Panc1 (cell line): ENCODE results near the gene ZNF566. TPM values are rescaled to one million over a fixed set of nuclear protein-coding genes. Genes with fewer than 3 reads are reported as not detected.
A peak's percentile ranks its signal among the peaks of the same experiment; 100 is the strongest.
"Not testable (repeated sequence)": the region's sequence is repeated elsewhere in the genome, so short reads cannot be mapped to it uniquely, and the experiment has no call there.

ENCODE experiments used
- ATAC-seq: fragments of 200-7000 bp; cut with Tn5 transposase; 2 replicates; pipeline ENCODE4 v1.9.1; 2020; ENCODE audit warnings: mild to moderate bottlenecking, moderate library complexity
- BruUV-seq: library from RNA; stranded (reverse); fragments of 400-500 nt; replicated peaks from 2 replicates; lab custom pipeline; 2021; lab: Mats Ljungman, UMichigan
- CTCF ChIA-PET: fragments of 300-600 bp; sonication (Branson Sonifier 250); formaldehyde crosslinking; loops from one replicate; lab custom pipeline; 2022; ENCODE audit warnings: antibody characterized with exemption; lab: Charles Lee
- POLR2A ChIA-PET: fragments of 300-600 bp; sonication (Branson Sonifier 250); formaldehyde crosslinking; loops from one replicate; lab custom pipeline; 2022; ENCODE audit warnings: antibody characterized with exemption; lab: Charles Lee
- DNase-seq: peaks from one replicate; pipeline ENCODE4 v3.0.0-alpha.2; 2010; ENCODE audit warnings: low read depth, low spot score
- H3K27ac ChIP-seq: 2 replicates; pipeline ENCODE4 v1.5.1; 2011; ENCODE audit warnings: mild to moderate bottlenecking, low read length, inconsistent platforms
- H3K27me3 ChIP-seq: fragments of 200-500 bp; sonication (Bioruptor generic); 2 replicates; pipeline ENCODE4 v1.6.0; 2014; ENCODE audit warnings: low read length, inconsistent platforms; ENCODE audit not compliant: control insufficient read depth, insufficient read depth
- H3K36me3 ChIP-seq: fragments of 200-500 bp; sonication (Bioruptor generic); 2 replicates; pipeline ENCODE4 v1.5.1; 2014; ENCODE audit warnings: inconsistent platforms, mild to moderate bottlenecking, low read length, moderate library complexity; ENCODE audit not compliant: control insufficient read depth, insufficient read depth
- H3K4me1 ChIP-seq: 2 replicates; pipeline ENCODE4 v1.5.1; 2011; ENCODE audit warnings: inconsistent platforms, mild to moderate bottlenecking, low read length, moderate library complexity; ENCODE audit not compliant: control insufficient read depth, insufficient read depth
- H3K4me3 ChIP-seq, 2 experiments: 2 replicates each; pipeline ENCODE4 v1.5.1; 2011 to 2012; ENCODE audit warnings: low read depth in 2 of 2, low read length in 2 of 2, mild to moderate bottlenecking in 2 of 2, inconsistent platforms in 1 of 2, moderate library complexity in 1 of 2
- H3K9me3 ChIP-seq: fragments of 200-500 bp; sonication (Bioruptor generic); 2 replicates; pipeline ENCODE4 v1.5.1; 2014; ENCODE audit warnings: low read depth, mild to moderate bottlenecking, inconsistent platforms, low read length, moderate library complexity; ENCODE audit not compliant: control insufficient read depth, insufficient read depth
- POLR2AphosphoS5 ChIP-seq: IDR thresholded peaks from 2 replicates; pipeline ENCODE4 v1.6.1; 2012; ENCODE audit warnings: mild to moderate bottlenecking, low read depth, low read length, moderate library complexity
- REST ChIP-seq, 2 experiments: IDR thresholded peaks; 2 replicates each; pipeline ENCODE4 v1.6.1; 2011 to 2012; ENCODE audit warnings: low read depth in 2 of 2, control low read depth in 1 of 2, low read length in 1 of 2, mild to moderate bottlenecking in 1 of 2, moderate library complexity in 1 of 2; ENCODE audit not compliant: insufficient read depth in 1 of 2
- SIN3A ChIP-seq: IDR thresholded peaks from 2 replicates; pipeline ENCODE4 v1.6.1; 2012; ENCODE audit warnings: low read depth, mild to moderate bottlenecking, low read length, moderate library complexity, borderline replicate concordance; ENCODE audit not compliant: insufficient read depth
- TCF7L2 ChIP-seq: IDR thresholded peaks from 2 replicates; pipeline ENCODE4 v1.6.1; 2011; ENCODE audit warnings: mild to moderate bottlenecking, low read depth, low read length, inconsistent platforms
- in situ Hi-C: cut with HindIII; loops from 2 replicates; pipeline ENCODE4 v1.10.0; 2016; ENCODE audit warnings: low sequenced_read_pairs, low pct_unique_long_range_greater_than_20kb
- intact Hi-C: fragments of 100-400 bp; cut with micrococcal nuclease; formaldehyde crosslinking; loops from one replicate; pipeline ENCODE4 v1.10.0; 2022; ENCODE audit not compliant: unreplicated experiment
- total RNA-seq: library from RNA; stranded (reverse); gene quantifications from one replicate; pipeline ENCODE4 v1.2.1, GENCODE V29; 2021; ENCODE audit not compliant: unreplicated experiment
- TF ChIP-seq, protein P1 (sequence below): fragments of 450-650 bp; IDR thresholded peaks from 2 replicates; pipeline ENCODE4 v1.5.1; 2017; ENCODE audit warnings: mild to moderate bottlenecking

Gene ZNF566
- total RNA-seq, 1 experiment from 2014 or later: 19.5 TPM

DNA sequence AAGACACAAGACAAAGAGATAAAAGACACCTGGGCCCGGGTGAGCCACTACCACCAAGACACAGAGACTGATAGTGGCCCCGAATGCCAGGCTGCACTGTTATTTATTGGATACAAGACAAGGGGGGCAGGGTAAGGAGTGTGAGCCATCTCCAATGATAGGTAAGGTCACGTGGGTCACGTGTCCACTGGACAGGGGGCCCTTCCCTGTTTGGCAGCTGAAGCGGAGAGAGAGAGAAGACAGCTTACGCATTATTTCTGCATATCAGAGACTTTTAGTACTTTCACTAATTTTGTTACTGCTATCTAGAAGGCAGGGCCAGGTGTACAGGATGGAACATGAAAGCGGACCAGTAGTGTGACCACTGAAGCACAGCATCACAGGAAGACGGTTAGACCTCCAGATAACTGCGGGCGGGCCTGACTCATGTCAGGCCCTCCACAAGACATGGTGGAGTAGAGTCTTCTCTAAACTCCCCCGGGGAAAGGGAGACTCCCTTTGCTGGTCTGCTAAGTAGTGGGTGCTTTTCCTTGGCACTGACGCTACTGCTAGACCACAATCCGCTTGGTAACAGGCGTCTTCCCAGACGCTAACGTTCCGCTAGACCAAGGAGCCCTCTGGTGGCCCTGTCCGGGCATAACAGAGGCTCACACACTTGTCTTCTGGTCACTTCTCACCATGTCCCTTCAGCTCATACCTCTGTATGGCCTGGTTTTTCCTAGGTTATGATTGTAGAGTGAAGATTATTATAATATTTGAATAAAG, 3.5 kb upstream of the ZNF566 start:
- H3K27me3 ChIP-seq, in situ Hi-C loops, BruUV-seq, H3K9me3 ChIP-seq, H3K27ac ChIP-seq, POLR2A ChIA-PET, H3K4me1 ChIP-seq, ATAC-seq, H3K4me3 ChIP-seq, H3K36me3 ChIP-seq: not testable (repeated sequence)
- CTCF ChIA-PET: interaction anchor here (0.7 kb wide), 1 partner anchor 20 kb away, joined by 5 read pairs; no protein-coding TSS in a partner anchor
- TF ChIP-seq, protein P1, sequence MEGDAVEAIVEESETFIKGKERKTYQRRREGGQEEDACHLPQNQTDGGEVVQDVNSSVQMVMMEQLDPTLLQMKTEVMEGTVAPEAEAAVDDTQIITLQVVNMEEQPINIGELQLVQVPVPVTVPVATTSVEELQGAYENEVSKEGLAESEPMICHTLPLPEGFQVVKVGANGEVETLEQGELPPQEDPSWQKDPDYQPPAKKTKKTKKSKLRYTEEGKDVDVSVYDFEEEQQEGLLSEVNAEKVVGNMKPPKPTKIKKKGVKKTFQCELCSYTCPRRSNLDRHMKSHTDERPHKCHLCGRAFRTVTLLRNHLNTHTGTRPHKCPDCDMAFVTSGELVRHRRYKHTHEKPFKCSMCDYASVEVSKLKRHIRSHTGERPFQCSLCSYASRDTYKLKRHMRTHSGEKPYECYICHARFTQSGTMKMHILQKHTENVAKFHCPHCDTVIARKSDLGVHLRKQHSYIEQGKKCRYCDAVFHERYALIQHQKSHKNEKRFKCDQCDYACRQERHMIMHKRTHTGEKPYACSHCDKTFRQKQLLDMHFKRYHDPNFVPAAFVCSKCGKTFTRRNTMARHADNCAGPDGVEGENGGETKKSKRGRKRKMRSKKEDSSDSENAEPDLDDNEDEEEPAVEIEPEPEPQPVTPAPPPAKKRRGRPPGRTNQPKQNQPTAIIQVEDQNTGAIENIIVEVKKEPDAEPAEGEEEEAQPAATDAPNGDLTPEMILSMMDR: peak; percentile 90
- DNase-seq: peak; percentile 53
- intact Hi-C loops: loop anchor here (10.0 kb wide), 1 partner anchor 298 kb away; no protein-coding TSS in a partner anchor

- BruUV-seq, POLR2A ChIA-PET, H3K4me1 ChIP-seq, ATAC-seq, in situ Hi-C loops, CTCF ChIA-PET, H3K27me3 ChIP-seq, H3K9me3 ChIP-seq, H3K27ac ChIP-seq, H3K36me3 ChIP-seq, DNase-seq: not testable (repeated sequence)
- intact Hi-C loops: loop anchor here (10.0 kb wide), 1 partner anchor 296 kb away; no protein-coding TSS in a partner anchor
- peak overlapping the region; percentile 25 to 87 for H3K4me3 ChIP-seq
Observed at GRCh38 chr19:36490846-36491245, 1.5 kb upstream of the ZNF566 start.

DNA sequence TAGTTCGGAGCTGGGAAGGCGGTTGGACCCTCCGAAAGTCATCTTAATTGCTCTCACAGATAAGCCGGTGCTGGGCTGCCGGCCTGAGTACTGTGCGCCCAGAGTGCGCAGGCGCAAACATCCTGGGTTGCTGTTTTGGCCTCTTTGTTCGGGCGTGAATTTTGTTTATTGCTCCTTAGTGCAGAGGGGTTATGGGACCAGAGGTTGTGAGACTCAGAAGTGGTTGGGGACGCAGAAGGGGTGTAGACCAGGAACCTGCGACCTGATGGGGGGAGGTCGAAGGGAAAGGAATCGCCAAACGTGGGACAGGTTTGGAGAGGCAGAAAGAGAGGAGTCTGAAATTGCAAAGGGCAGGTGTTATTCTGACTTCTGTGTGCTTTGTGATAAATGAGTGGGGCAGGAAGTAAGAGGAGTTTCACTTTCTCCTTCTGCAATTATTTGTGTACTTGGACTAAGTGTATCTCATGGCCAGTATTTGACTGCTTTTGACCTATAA, 607 bp upstream of the ZNF566 start:
- ChIA-PET CTCF (no interaction called here), POLR2A (no interaction called here)
- TF ChIP-seq, protein P1: no peak
- no peak for TF ChIP-seq POLR2AphosphoS5
- no peak for TF ChIP-seq REST (IDR thresholded peaks at IDR 0.05; ENCODE audit: insufficient read depth in 1 of 2, low read depth in 2 of 2, low read length in 1 of 2)
- no peak for TF ChIP-seq SIN3A
- no peak for TF ChIP-seq TCF7L2
- intact Hi-C loops: loop anchor here (10.0 kb wide), 1 partner anchor 295 kb away; no protein-coding TSS in a partner anchor
- peak overlapping the region; percentile 87 to 97 for H3K4me3 ChIP-seq
- peak overlapping the region; percentile 98 for H3K27ac ChIP-seq
- no peaks in the 10 kb centered on the region for H3K4me1 ChIP-seq
- BruUV-seq: TSS peak; percentile 98
- H3K9me3 ChIP-seq: no peaks in the 10 kb centered on the region
- no peaks in the 10 kb centered on the region for H3K27me3 ChIP-seq
- in situ Hi-C loops: no loop called here
- H3K36me3 ChIP-seq: no peaks in the 10 kb centered on the region
- ATAC-seq (peak; percentile 91), DNase-seq (peak; percentile 83)
